Measurements from ENCODE around the gene NCSTN.
A peak's percentile ranks its signal among the peaks of the same experiment; 100 is the strongest.

NCSTN gene

DNA sequence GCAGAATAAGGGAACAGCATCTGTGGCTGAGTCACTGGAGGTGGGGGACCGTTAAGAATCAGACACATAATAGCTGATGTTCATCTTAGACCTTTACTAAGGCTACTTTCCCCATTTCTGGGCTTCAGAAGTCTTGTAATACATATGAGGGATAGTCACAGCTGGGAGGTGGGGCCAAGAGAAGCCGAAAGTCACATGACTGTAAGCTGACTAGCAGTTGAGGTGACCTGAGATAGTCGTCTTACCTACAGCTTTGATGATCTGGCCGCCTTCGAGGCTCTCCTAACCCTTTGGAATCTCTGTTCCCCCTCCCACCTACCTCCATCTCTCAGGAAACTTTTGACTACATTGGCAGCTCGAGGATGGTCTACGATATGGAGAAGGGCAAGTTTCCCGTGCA lies 9.4 kb downstream of the NCSTN start:
- no peak for DNase-seq (ENCODE audit: low read depth)

DNA sequence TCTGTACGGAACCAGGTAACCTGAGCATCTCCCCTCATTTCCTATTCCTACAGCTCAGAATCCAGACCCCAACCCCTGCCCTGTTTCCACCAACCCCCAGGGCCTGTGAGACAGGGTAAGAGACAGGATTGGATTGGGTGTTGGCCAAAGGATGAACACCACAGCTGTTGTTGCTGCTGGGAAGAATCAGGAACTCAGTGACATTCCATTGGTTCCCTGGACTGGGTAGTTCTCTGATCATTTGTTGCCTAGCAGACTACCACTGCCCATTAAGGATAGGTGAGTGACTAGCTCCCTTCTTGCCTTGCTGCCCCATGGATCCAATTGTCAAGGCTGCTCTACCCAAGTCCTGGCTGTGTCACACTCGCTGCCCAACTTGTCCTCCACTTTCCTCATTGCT lies 10.0 kb downstream of the NCSTN start:
- DNase-seq (ENCODE audit: low read depth): no peak

DNA sequence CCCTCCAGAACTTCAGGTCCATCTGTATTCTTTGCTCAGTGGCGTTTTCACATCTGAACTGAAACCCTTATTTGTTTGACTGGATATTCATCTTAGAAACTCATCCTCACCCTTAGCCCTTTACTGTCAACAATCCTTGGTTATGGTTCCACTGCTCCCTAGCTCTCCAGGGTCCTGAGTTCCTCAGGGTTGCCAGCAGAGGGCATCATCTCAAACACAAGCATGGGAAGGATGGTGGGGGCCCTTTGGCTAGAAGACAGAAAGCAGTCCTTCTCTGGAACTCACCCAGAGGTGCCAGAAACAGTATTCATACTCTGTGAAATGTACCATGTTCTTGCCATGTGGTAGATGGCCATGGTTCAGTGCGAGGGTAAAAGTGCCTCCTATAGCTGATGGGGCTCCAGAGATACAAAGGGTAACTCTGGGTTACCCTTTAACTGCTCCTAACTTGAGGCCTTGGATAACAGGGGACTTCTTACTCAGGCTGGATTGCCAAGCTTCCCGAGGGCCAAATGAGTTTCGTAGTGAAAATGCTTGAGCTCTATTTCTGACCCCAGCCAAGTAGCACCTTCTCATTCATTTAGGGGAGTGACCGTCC lies 11.3 kb downstream of the NCSTN start:
- DNase-seq (ENCODE audit: low read depth): peak; percentile 49

GRCh38 chr1:160357286-160358002 lies 14.3 kb downstream of the NCSTN start:
- DNase-seq (ENCODE audit: low read depth): no peak

- DNase-seq (ENCODE audit: low read depth): no peak
Measured at GRCh38 chr1:160358073-160358472, 14.9 kb downstream of the NCSTN start.

- DNase-seq (ENCODE audit: low read depth): no peak
Measured at GRCh38 chr1:160359559-160360226, 16.5 kb downstream of the NCSTN start.

- DNase-seq (ENCODE audit: low read depth): no peak
Measured at GRCh38 chr1:160360227-160360695, 17.1 kb downstream of the NCSTN start.

DNA sequence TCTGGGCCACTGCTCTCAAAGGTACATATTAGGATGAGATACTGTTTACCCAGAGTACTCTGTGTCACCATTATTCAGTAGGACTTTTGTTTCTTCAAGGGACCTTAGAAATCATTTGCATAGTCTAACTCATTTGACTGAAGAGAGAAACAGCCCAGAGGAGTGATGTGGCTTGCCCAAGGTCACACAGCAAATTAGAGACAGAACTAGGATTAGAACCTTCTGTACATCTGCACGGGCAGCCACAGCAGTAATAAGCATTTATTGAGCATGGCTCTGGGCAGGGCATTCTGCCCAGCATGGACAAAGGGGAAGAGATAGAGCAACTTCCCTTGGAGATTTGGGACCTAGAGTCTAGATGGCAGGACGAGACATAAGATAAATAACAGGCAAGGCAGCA lies 18.0 kb downstream of the NCSTN start:
- no peak for DNase-seq (ENCODE audit: low read depth)

- DNase-seq (ENCODE audit: low read depth): no peak
Measured at GRCh38 chr1:160361814-160362167, 18.6 kb downstream of the NCSTN start.

DNA sequence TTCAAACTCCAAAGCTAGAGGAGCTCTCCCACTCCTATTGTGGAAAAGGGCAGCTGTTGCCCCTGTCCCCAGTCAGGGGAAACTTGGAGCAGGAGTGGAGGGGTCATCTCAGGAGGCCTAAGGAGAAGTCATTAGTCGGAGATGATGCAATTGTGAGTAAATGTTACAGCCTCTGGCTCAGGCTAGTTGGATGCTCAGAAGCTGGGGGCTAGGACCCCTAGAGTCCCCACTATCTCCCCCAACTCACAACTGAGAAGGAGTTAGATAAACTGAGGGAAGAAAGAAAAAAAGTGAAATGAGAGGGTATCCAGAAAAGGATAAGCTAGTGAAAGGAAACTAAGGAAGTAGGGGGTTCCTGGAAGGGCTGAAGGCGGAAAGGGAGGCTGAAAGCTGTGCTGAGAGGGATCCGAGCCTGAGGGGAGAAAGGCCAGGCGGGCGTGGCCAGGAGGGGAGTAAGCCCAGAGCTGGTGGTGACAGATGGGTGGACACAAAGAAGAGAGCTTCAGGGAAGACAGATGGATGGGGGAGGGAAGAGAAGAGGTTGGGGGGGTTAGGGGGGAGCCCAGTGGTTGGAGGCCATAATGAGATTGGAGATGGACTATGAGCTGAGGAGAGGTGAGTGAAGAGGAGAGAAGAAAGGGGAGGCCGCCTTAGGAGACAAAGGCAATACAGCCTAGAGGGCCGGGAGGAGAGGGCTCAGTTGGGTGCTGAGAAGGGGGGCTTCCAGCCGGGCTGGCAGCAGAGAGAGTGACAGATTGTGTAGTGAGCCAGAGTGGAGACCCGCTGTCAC lies 19.2 kb downstream of the NCSTN start:
- no peak for DNase-seq (ENCODE audit: low read depth)

GRCh38 chr1:160363010-160363409 lies 19.8 kb downstream of the NCSTN start:
- no peak for DNase-seq (ENCODE audit: low read depth)

- no peak for DNase-seq (ENCODE audit: low read depth)
Measured at GRCh38 chr1:160363951-160364735, 21.0 kb downstream of the NCSTN start.

DNA sequence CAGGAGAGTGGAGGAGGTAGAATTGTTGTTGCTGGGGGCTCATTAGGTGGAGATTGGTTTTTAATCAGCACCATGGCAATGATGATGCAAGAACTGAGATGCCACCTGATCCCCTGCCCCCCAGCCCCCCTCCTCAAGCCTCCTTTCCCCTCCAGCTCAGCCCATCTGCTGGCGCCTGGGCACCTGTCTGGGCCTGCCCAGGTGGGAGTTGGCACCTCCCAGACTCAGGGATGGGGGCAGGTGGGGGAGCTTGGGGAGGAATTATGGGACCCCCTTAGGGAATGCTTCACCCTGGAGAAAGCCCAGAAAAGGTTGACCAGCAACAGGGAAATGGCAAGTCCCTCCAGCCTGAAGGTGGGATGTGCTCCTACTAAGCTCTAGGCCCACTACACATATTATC lies 22.1 kb downstream of the NCSTN start:
- no peak for DNase-seq (ENCODE audit: low read depth)

GRCh38 chr1:160366731-160367515 lies 23.7 kb downstream of the NCSTN start, which contains the start of gene NHLH1:
NHLH1 (plus strand) TSS chr1:160367071; CDS start chr1:160370732, 3,661 bp downstream.
- no peak for DNase-seq (ENCODE audit: low read depth)

DNA sequence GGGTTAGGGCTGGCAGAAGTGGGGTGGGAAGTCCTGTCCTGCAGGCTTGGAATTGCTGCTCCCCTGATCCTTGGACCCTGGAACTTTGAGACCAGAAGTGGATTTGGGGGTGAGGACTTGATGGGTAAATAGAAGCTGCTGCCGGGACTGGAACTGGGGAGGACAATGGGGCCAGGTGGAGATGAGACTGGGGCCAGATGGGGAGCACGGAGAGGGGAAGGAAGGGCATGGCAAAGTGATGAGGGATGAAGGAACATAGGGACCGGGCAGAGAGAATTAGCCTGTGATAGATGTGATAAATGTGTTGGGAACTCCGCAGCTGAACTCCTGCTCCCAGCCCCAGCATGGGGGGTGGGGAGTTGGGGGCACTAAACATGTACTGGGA lies 24.3 kb downstream of the NCSTN start:
- DNase-seq (ENCODE audit: low read depth): no peak

- DNase-seq (ENCODE audit: low read depth): no peak
Measured at GRCh38 chr1:160367934-160368923, 25.0 kb downstream of the NCSTN start.

DNA sequence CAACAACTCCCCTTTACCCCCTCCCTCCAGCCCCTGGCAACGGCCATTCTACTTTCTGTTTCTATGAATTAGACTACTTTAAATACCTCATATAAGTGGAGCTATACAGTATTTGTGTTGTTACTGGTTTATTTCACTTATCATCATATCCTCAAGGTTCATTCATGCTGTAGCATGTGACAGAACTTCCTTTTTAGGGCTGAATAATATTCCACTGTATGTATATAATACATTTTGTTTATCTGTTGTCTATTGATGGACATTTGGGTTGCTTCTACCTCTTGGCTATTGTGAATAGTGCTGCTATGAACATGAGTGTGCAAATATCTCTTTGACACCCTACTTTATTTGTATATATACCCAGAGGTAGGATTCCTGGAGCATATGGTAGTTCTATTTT lies 25.9 kb downstream of the NCSTN start:
- DNase-seq (ENCODE audit: low read depth): no peak

DNA sequence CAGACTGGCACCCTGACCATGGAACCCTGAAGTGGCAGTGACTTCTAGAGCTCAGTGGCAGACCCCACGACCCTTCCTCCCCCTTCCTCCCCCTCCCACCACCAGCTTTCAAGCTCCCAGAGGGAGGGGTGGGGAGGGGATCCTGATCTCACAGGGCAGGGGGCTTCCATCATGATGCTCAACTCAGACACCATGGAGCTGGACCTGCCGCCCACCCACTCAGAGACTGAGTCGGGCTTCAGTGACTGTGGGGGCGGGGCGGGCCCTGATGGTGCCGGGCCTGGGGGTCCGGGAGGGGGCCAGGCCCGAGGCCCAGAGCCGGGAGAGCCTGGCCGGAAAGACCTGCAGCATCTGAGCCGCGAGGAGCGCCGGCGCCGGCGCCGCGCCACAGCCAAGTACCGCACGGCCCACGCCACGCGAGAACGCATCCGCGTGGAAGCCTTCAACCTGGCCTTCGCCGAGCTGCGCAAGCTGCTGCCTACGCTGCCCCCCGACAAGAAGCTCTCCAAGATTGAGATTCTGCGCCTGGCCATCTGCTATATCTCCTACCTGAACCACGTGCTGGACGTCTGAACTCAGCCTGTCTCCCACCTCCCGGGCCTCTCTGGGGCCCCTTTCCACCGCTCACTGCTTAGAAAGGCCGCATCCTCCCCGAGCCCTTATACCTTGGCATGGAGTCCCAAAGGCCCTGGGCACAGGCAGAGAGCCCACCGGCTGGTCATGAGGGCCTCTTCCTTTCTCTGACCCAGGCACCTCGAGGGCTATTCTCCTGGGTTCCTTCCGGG lies 27.6 kb downstream of the NCSTN start:
- no peak for DNase-seq (ENCODE audit: low read depth)

DNA sequence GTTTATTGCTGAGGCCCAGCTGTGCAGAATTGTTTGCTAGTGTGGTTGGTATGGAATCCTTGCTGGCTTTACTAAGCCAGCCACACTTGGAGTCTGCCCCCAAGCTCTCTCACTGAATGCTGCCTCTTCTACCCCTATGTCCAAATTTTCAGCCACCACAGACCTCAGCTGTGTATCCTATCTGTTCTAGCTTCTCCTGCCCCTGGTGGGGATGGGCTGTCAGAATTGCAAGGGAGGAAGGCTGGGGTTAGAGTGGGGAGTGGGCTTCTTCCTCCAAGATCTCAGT lies 28.1 kb downstream of the NCSTN start:
- no peak for DNase-seq (ENCODE audit: low read depth)

All from ELR (cell line).